HEK293T (cell line): ENCODE data around the gene PRKAR1B.

Experiments used
- CTCF ChIA-PET: fragments of 350-600 bp; formaldehyde crosslinking; extraction: SDS; loops from one replicate; lab custom pipeline; 2021; ENCODE audit warnings: antibody characterized with exemption, inconsistent platforms; lab: Yijun Ruan, JAX
- POLR2A ChIA-PET: fragments of 350-600 bp; formaldehyde crosslinking; extraction: SDS; loops from one replicate; lab custom pipeline; 2020; ENCODE audit warnings: antibody characterized with exemption, inconsistent platforms; lab: Yijun Ruan, JAX
- DNase-seq: peaks from one replicate; pipeline ENCODE4 v3.0.0; 2012; ENCODE audit warnings: mixed read lengths; ENCODE audit errors: extremely low spot score
- BHLHE40 ChIP-seq: fragments of 450-650 bp; IDR thresholded peaks from 2 replicates; pipeline ENCODE4 v1.6.1; 2016; ENCODE audit warnings: mild to moderate bottlenecking, moderate library complexity, borderline replicate concordance
- FOXA1 ChIP-seq: fragments of 450-650 bp; IDR thresholded peaks from 2 replicates; pipeline ENCODE4 v1.6.1; 2016; ENCODE audit warnings: mild to moderate bottlenecking
- FOXM1 ChIP-seq: fragments of 450-650 bp; IDR thresholded peaks from 2 replicates; pipeline ENCODE4 v1.6.1; 2017; ENCODE audit warnings: mild to moderate bottlenecking, borderline replicate concordance
- PKNOX1 ChIP-seq: fragments of 450-650 bp; IDR thresholded peaks from 2 replicates; pipeline ENCODE4 v1.6.1; 2016
- ZNF384 ChIP-seq: fragments of 450-650 bp; IDR thresholded peaks from 2 replicates; pipeline ENCODE4 v1.6.1; 2016

Gene PRKAR1B

GRCh38 chr7:499853-500485 is 227.1 kb downstream of the PRKAR1B start:
- TF ChIP-seq FOXA1 (no peak), PKNOX1 (no peak), FOXM1 (no peak), ZNF384 (no peak), BHLHE40 (no peak)
- ChIA-PET CTCF (interaction anchor here (0.6 kb wide), 1 partner anchor 177 kb away, joined by 3 read pairs; no protein-coding TSS in a partner anchor), POLR2A (no interaction called here)
- DNase-seq = no peak
